DOHH2 (cell line): Measurements from ENCODE around the gene MYH6.

Experiments used
- EZH2phosphoT487 ChIP-seq: fragments of 200-600 bp; sonication (generic); IDR thresholded peaks from 2 replicates; pipeline ENCODE4 v1.6.1; 2017; ENCODE audit warnings: borderline replicate concordance, mild to moderate bottlenecking, antibody characterized with exemption, low read length, moderate library complexity, mixed read lengths
- TF ChIP-seq, protein P1 (sequence below): fragments of 200-600 bp; sonication (generic); IDR thresholded peaks from one replicate; pipeline ENCODE4 v1.5.1; 2014; ENCODE audit warnings: antibody characterized with exemption, mild to moderate bottlenecking, low read depth, low read length; ENCODE audit not compliant: poor library complexity, severe bottlenecking

DNA sequence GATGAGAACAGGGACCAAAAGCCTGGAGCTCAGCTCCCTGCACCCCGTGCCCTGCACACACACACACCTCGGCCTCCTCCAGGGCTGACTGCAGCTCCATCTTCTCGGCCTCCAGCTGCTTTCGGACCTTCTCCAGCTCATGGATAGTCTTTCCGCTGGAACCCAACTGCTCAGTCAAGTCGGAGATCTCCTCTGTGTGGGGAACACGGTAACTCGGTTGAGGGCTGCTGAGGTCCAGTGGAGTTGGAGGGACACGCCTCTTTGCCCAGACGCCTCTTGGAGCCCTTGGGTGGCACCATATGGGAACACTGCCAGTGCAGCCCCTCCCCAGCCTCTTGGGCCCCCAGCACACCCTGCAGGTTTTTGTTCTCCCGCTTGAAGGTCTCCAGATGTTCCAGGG is 8.7 kb upstream of the MYH6 start:
- TF ChIP-seq, protein P1, sequence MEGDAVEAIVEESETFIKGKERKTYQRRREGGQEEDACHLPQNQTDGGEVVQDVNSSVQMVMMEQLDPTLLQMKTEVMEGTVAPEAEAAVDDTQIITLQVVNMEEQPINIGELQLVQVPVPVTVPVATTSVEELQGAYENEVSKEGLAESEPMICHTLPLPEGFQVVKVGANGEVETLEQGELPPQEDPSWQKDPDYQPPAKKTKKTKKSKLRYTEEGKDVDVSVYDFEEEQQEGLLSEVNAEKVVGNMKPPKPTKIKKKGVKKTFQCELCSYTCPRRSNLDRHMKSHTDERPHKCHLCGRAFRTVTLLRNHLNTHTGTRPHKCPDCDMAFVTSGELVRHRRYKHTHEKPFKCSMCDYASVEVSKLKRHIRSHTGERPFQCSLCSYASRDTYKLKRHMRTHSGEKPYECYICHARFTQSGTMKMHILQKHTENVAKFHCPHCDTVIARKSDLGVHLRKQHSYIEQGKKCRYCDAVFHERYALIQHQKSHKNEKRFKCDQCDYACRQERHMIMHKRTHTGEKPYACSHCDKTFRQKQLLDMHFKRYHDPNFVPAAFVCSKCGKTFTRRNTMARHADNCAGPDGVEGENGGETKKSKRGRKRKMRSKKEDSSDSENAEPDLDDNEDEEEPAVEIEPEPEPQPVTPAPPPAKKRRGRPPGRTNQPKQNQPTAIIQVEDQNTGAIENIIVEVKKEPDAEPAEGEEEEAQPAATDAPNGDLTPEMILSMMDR: no peak
- no peak for TF ChIP-seq EZH2phosphoT487
